GM18858 (cell line): ENCODE results near the gene ZNF710.
"Not testable (repeated sequence)": the region's sequence is repeated elsewhere in the genome, so short reads cannot be mapped to it uniquely, and the experiment has no call there.

ENCODE experiments used
- ATAC-seq: cut with Tn5 transposase; IDR thresholded peaks from one replicate; pipeline ENCODE4 v1.9.1; 2021; ENCODE audit not compliant: unreplicated experiment

ZNF710 gene

DNA sequence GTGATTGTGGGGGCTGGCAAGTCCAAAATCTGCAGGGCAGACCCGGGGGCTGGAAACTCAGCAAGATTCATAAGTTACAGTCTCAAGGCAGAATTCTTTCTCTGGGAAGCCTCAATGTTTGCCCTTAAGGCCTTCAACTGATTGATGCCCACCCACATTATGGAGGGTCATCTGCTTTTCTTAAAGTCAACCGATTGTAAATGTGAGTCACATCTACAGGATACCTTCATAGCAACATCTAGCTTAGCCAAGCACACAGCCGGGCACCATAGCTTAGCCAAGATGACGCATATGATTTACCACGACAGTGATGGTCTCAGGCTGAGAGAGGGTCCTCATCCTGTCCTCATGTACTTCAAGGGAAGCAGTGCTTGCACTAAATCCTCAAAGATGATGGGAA, 57.7 kb downstream of the ZNF710 start:
- ATAC-seq, result no peak

DNA sequence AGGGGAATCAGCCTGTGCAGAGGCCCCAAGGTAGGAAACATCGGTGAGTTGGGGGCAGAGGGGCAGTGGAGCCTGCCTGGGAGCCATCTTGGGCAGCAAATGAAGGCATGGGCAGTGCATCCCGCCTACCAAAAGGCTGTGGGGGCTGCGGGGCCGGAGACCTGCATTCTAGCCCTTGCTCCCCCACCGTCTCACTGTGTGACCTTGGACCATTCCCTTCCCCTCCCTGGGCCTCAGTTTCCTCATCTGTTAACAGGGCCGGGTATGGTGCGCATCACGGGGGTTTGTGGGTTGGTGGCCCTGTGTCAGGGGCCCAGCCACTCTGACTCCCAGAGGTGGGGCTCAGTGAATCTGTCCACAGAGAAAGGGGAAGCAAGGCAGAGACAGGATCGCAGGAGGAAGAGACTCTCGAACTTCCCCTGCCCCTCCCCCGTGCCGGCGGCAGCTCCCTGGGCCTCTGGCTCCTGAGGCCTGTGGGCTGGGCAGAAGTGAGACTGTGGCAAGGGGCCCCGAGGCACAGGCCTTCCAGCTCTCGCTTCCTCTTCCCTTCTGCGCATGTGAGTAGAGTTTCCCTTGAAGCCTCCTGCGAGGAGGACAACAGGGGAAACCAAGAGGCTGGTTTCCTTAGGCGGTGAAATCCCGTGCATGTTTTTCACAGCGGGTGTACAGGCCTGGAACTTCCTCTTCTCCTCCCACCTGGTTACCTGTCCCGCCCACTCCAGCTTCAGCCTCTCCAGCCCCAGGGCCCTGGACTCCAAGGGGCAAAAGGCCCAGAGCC, 58.3 kb downstream of the ZNF710 start:
- ATAC-seq, result peak; percentile 83

DNA sequence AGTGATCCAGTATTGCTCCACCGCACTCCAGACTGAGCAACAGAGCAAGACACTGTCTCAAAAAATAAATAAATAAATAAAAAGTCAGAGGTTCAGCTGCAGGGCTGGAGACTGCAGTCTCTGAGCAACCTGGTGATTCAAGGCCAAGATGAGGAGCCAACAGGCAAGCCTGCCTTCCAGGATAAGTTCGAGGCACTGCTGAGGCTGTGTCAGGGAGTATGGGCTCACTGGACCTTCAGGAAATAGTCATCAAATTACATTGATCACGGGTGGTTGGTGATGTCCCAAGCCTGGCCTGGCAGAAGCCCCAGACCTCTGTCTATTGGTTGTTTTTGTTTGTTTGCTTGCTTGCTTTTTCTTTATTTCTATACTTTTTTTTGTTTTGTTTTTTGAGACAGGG, 59.7 kb downstream of the ZNF710 start:
- ATAC-seq, result no peak

DNA sequence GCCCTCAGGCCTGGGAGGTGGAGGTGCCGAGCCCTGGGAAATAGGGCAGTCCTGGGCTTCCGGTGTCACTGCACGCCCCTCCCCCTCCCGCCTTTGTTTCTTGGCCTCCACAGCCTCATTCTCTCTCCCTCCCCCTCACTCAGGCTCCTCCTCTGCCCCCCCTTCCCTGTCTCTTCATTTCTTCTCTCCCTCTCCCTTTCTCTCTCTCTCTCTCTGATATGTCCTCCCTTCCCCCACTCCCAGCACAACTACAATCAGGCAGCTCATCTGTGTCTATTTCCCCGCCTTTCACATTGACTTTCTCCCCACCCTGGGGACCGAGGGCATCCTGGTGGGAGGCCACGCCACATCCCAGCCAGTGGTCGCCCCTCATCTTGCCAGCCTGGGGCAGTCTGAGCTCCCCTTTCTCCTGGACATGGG, 60.9 kb downstream of the ZNF710 start:
- ATAC-seq, result no peak

DNA sequence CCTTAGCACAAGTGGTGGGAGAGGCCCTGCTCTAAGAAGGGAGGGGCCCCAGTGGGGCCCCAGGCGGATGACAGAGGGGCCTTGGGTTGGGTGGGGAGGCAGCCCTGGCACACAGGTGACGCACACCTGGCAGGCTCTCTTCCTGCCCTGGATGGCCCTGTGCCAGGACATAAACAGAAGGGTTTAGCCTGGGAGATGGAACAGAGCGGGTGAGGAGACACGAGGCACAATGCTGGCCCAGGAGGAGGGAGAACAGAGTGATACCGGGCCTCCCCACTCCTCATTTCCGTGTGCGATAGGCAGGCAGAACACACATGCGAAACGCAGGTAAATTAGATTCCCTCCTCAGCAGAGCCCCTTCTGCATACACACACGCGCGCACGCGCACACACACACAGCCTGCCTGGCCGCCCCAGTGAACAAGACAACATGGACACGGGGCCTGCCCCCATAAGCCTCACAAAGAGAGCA, 61.4 kb downstream of the ZNF710 start:
- ATAC-seq, result no peak

DNA sequence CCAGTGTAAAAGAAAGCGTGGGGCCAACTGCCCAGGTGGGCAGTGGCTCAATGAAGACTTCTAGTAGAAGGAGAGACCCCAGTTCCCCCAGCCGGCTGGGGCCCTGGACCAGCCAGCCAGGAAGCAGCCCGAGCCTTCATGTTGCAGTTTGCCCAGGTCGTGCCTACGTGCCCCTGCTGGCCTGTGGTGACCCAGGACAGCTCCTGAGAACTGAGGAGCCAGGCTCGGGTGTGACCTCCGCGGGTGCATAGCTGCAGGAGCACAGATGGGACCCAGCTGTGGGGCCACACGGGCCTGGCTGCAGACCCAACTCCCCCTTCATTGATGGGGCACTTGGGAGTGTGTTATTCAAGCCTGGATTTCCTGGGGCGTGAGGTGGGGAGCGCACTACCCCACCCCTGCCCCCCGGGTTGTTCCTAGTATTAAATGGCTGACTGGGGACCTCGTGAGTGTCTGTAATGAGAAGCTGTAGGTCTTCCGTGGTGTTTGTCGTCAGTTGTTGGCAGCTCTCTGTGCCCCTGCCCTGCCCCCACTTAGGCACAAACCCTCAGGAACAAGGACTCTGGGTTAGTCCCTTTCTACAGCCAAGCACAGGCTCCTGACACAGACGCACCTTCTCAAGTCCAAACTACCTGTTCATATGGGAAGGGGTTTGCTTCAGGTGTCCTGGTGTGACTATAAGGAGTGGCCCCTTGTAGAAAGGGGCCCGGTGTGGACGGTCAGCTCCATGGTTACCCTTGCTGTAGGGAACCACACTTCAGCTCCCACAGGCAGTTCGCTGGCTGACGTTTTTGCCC, 62.0 kb downstream of the ZNF710 start:
- no peak for ATAC-seq

DNA sequence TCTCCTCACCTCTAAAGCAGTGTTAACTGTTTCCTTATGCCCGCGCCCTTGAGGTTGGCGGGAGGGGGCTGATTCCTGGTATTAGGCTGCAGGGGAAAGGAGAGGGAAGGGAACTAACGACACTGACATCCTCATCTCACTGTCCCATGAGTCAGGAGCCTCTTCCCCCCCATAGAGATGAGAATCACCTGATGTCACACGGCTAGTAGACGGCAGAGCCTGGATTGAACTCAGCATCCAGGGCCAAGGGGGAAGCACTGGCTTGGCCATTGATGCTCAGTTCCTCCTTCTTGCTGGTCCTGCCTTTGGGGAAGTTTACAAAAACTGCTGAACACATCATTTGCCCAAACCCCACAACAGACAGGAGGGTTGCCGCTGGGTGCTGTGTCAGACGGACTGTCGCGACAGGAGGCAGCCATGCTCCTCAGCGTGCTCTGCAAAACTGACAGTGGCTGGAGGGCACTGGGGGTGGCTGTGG, 62.7 kb downstream of the ZNF710 start:
- ATAC-seq, result no peak

DNA sequence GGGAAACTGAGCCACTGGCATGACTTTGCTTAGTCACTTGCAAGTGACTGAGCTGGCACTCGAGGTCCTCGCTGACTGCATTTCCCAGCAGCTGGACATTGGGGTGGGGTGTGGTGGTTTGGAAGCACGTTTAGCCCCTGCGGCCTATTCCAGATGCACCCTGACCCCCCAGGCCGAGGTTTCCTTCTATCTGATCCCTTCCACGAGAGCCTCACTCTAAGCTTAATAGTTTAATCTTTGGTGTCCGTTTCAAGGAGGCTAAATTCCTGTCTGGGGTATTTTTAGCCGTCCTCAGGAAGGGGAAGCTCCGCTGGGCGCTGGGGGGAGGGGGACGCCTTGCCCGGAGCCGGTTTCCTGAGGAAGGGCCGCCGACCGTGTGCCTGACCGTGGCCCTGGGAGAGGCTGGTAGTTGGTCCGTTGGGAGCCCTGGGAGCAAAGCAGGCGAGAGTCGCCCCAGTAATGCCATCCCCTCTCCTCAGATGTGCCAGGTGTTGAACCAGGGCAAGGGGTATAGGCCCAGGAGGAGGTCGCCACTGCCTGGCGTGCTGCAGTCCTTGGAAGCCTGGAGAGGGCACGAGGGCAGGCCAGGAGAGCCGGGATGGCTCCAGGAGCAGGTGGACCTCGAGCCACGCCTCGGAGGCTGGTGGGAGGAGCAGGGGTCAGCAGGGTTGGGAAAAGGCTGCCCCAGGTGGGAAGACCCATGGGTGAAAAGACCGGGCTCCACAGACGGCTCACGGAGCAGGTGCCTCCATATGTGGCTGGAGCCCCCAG, 64.0 kb downstream of the ZNF710 start:
- no peak for ATAC-seq

DNA sequence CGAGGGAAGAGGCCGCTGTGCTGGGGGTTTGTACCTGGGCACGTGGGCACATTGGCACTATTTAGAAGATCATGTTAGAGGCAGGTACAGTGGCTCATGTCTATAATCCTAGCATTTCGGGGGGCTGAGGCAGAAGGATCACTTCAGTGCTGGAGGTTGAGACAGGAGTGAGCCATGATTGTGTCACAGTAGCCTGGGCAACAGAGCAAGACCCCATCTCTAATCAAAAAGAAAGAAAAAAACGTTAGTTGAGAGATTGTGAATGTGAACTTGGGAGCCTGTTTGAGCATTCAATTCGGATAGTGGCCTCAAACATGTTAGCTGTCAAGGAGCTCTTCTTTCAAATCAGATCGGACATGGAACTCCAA, 64.5 kb downstream of the ZNF710 start:
- ATAC-seq, result no peak

DNA sequence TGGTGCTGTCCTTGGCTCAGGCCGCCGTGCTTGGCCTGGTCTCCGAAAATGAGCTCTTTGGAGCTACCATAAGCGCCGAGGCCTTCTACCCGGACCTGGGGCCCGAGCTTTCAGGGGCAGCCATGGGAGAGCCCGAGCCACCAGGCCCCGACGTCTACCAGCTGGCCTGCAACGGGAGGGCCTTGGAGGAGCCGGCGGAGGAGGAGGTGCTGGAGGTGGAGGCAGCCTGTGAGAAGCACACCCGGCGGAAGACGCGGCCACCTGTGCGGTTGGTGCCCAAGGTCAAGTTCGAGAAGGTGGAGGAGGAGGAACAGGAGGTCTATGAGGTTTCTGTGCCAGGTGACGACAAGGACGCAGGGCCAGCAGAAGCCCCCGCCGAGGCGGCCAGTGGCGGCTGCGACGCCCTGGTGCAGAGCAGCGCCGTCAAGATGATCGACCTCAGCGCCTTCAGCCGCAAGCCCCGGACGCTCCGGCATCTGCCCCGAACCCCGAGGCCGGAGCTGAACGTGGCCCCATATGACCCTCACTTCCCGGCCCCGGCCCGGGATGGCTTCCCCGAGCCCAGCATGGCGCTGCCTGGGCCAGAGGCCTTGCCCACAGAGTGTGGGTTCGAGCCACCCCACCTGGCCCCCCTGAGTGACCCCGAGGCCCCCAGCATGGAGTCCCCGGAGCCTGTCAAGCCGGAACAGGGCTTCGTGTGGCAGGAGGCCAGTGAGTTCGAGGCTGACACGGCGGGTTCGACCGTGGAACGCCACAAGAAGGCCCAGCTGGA, 66.2 kb downstream of the ZNF710 start:
- ATAC-seq, result no peak

DNA sequence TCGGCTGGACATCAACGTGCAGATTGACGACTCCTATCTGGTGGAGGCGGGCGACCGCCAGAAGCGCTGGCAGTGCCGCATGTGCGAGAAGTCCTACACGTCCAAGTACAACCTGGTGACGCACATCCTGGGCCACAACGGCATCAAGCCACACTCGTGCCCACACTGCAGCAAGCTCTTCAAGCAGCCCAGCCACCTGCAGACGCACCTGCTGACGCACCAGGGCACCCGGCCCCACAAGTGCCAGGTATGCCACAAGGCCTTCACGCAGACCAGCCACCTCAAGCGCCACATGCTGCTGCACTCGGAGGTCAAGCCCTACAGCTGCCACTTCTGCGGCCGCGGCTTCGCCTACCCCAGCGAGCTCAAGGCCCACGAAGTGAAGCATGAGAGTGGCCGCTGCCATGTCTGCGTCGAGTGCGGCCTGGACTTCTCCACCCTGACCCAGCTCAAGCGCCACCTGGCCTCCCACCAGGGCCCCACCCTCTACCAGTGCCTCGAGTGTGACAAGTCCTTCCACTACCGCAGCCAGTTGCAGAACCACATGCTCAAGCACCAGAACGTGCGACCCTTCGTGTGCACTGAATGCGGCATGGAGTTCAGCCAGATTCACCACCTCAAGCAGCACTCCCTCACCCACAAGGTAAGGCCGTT, 67.0 kb downstream of the ZNF710 start:
- ATAC-seq, result no peak

DNA sequence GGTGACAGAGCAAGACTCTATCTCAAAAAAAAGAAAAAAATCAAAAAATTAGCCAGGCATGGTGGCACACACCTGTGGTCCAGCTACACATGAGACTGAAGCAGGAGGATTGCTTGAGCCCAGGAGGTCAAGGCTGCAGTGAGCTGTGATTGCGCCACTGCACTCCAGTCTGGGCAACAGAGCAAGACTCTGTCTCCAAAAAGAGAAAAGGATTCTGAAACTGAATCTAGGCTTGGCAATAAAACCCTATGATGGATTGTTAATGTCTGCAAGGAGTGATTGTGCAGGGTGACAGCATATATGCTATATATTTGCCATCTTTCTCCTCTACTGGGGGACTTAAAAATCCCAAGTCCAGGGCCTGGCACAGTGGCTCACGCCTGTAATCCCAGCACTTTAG, 69.5 kb downstream of the ZNF710 start:
- ATAC-seq, result not testable (repeated sequence)

DNA sequence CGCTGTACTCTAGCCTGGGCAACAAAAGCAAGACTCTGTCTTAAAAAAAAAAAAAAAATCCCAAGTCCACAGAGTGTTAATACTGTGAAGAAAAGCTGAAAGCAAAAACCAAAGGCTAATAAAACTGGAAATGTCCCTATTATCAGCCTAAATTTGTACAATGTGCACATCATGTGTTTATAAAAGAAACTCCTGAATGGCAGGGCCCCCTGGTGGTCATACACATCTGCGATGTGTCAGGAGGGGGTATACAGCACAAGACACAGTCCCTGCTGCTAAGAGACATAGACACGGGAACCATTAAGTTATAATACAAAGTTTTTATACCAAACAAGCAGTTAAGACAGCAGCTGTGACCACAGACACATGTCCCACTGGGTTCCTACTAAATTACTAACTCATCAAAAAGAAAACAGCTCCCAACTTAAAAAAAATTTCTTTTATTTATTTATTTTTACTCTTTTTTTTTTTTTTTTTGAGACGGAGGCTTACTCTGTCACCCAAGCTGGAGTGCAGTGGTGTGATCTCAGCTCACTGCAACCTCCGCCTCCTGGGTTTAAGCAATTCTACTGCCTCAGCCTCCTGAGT, 70.2 kb downstream of the ZNF710 start:
- peak; percentile 73 for ATAC-seq

DNA sequence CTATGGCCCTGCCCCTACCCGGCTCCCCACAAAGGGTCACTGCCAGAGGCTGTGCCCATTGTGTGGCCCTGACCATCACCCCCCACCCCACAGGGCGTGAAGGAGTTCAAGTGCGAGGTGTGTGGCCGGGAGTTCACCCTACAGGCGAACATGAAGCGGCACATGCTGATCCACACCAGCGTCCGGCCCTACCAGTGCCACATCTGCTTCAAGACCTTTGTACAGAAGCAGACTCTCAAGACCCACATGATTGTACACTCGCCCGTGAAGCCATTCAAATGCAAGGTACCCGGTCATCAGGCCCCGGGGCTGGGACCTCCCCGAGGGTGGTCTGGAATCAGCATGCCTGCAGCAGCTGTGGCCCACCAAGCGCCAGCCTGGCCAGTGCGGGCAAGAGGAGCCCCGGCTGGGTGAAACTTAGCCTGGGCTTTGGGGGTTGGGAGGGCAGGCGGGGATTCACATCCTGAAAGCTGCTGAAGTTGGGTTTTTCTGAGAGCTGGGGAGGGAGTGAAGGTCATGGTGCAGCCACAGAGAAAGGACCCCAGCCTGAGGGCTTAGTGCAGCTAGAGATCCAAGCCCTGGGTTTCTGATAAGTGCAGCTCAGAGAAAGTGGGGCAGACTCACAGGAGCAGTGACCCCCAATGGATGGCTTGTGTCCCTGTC, 72.0 kb downstream of the ZNF710 start:
- no peak for ATAC-seq

DNA sequence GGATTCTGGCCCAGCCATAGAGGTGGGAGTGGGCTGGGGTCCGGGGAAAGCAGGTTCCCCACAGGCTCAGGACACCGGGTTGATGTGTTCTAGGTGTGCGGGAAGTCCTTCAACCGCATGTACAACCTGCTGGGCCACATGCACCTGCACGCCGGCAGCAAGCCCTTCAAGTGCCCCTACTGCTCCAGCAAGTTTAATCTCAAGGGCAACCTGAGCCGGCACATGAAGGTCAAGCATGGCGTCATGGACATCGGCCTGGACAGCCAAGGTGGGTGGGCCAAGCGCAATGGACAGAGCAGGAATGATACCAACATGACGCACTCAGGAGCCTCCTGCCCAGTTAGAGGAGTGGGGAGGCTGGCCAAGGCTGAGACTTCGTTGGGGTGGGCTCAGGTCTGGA, 72.9 kb downstream of the ZNF710 start:
- ATAC-seq, result no peak

DNA sequence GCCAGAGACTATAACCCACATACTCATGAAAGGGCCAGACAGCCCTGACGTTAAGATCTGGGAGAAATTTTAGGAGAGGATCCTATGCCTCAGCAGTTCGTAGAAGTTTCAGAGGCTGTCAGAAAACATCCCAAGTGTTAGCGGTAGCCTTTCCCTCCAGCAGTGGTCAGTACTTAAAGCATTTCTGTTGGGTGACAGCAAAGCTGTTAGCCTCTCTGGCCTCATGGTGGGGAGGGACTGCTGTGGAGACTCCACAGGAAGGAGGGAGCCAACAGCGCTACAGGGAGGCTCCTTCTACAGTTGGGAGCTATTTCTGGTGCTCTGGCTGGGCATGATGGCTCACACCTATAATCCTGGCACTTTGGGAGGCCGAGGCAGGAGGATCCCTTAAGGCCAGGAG, 73.8 kb downstream of the ZNF710 start:
- no peak for ATAC-seq

DNA sequence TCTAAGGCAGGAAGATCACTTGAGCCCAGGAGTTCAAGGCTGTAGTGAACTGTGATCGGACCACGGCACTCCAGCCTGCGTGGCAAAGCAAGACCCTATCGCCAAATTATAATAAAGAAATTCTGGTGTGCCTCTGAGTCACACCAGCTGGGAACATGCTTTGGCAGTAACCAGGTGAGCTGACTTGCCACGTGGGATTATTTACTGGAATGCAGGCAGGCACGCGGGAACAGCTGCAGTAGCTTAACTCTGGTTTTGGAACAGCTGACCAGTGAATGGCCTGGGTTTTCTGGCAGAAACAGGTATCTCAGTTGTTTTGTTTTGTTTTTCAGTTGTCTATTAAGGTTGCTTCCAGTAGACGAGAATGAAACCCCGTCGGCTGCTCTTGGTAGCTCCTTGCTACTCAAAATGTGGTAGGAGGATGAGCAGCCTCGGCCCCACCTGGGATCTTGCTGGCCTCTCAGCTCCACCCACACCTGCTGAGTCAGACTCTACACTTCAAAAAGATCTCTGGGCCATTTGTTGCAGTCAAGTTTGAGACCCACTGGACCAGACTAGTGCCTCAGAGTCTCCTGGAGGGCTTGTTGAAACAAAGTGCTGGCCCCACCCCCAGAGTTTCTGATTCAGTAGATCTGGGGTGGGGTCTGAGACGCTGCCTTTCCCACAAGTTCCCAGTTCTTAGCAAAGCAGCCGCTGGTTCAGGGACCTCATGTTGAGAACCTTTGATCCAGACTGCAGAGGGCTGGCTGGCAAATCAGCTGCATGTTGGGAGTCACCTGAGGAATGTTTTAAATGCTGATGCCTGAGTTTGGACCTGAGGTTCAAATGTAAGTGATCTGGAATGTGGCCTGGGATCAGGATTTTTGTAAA, 74.5 kb downstream of the ZNF710 start:
- ATAC-seq, result no peak

DNA sequence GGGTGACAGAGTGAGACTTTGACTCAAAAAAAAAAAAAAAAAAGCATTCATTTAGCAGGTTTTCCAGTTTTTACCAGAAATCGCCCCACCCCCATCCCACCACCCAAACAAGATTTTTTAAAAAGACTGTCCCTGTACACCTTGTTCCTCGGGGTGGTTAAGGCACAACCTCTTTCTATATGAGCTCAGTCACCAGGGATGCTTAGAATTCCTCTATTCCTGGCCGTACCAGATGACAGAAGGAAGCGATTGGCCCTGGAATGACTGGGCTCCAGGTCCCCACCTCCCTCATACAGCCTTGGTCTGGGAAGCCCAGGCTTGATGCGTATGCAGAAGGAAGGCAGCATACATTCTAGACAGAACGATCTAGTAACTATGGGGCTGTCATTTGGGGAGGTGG, 75.6 kb downstream of the ZNF710 start:
- ATAC-seq, result no peak
